Measurements from ENCODE around the gene WRAP53. TPM values are rescaled to one million over a fixed set of nuclear protein-coding genes. Genes with fewer than 3 reads are reported as not detected.
A peak's percentile ranks its signal among the peaks of the same experiment; 100 is the strongest.

The WRAP53 gene
- total RNA-seq, 1 donor from 2014 or later = 7.3 TPM

GRCh38 chr17:7716901-7717755 lies 28.9 kb downstream of the WRAP53 start, which contains the start of gene DNAH2:
DNAH2 (plus strand) TSS chr17:7717744; CDS start chr17:7719735, 1,991 bp downstream.
- Histone ChIP-seq H3K9ac (ENCODE audit: low read depth in 1 of 3, low read length in 3 of 3) (peak within 1 kb of the TSS; percentile 23 to 66 (median 43)), H3K27ac (ENCODE audit: low read depth, low read length) (no peak within 1 kb of the TSS), H3K9me3 (ENCODE audit: control insufficient read depth in 3 of 3, low read length in 3 of 3) (no peaks in the 10 kb centered on the region), H3K4me3 (ENCODE audit: low read length in 3 of 3) (peak within 1 kb of the TSS; percentile 51 to 63 (median 60)), H3K27me3 (ENCODE audit: control insufficient read depth in 3 of 3, insufficient read depth in 3 of 3, low read length in 3 of 3) (peaks cover 52 to 74% (median 57%) of the 10 kb centered on the region in 3 donors), H3K4me1 (ENCODE audit: control insufficient read depth in 3 of 3, insufficient read depth in 3 of 3, low read length in 3 of 3) (peaks cover 7 to 11% (median 8%) of the 10 kb centered on the region in 3 donors), H3K36me3 (ENCODE audit: control insufficient read depth in 3 of 3, insufficient read depth in 3 of 3, low read length in 3 of 3) (no peaks in the 10 kb centered on the region)

GRCh38 chr17:7717756-7718350 lies 29.6 kb downstream of the WRAP53 start:
- peaks cover 7 to 11% (median 8%) of the 10 kb centered on the region in 3 donors for H3K4me1 ChIP-seq (ENCODE audit: control insufficient read depth in 3 of 3, insufficient read depth in 3 of 3, low read length in 3 of 3)
- no peaks in the 10 kb centered on the region for H3K36me3 ChIP-seq (ENCODE audit: control insufficient read depth in 3 of 3, insufficient read depth in 3 of 3, low read length in 3 of 3)
- peaks cover 49 to 73% (median 50%) of the 10 kb centered on the region in 3 donors for H3K27me3 ChIP-seq (ENCODE audit: control insufficient read depth in 3 of 3, insufficient read depth in 3 of 3, low read length in 3 of 3)
- H3K9ac ChIP-seq (ENCODE audit: low read depth in 1 of 3, low read length in 3 of 3) = peak overlapping the region in 1 of 3 donors; percentile 66
- no peak overlapping the region for H3K27ac ChIP-seq (ENCODE audit: low read depth, low read length)
- H3K4me3 ChIP-seq (ENCODE audit: low read length in 3 of 3) = peak overlapping the region; percentile 51 to 63 (median 60)
- no peaks in the 10 kb centered on the region for H3K9me3 ChIP-seq (ENCODE audit: control insufficient read depth in 3 of 3, low read length in 3 of 3)

- H3K4me3 ChIP-seq (ENCODE audit: low read length in 3 of 3) = no peak overlapping the region
- no peak overlapping the region for H3K27ac ChIP-seq (ENCODE audit: low read depth, low read length)
- H3K9me3 ChIP-seq (ENCODE audit: control insufficient read depth in 3 of 3, low read length in 3 of 3) = no peaks in the 10 kb centered on the region
- peaks cover 7 to 11% (median 8%) of the 10 kb centered on the region in 3 donors for H3K4me1 ChIP-seq (ENCODE audit: control insufficient read depth in 3 of 3, insufficient read depth in 3 of 3, low read length in 3 of 3)
- no peak overlapping the region for H3K9ac ChIP-seq (ENCODE audit: low read depth in 1 of 3, low read length in 3 of 3)
- H3K27me3 ChIP-seq (ENCODE audit: control insufficient read depth in 3 of 3, insufficient read depth in 3 of 3, low read length in 3 of 3) = peaks cover 43 to 63% (median 48%) of the 10 kb centered on the region in 3 donors
- no peaks in the 10 kb centered on the region for H3K36me3 ChIP-seq (ENCODE audit: control insufficient read depth in 3 of 3, insufficient read depth in 3 of 3, low read length in 3 of 3)
These were observed 31.4 kb downstream of the WRAP53 start for GRCh38 chr17:7719661-7720060.

GRCh38 chr17:7720125-7720524 lies 31.8 kb downstream of the WRAP53 start:
- Histone ChIP-seq H3K27me3 (ENCODE audit: control insufficient read depth in 3 of 3, insufficient read depth in 3 of 3, low read length in 3 of 3) (peaks cover 40 to 59% (median 47%) of the 10 kb centered on the region in 3 donors), H3K9ac (ENCODE audit: low read depth in 1 of 3, low read length in 3 of 3) (no peak overlapping the region), H3K4me3 (ENCODE audit: low read length in 3 of 3) (no peak overlapping the region)

GRCh38 chr17:7721612-7722011 lies 33.3 kb downstream of the WRAP53 start:
- H3K27ac ChIP-seq (ENCODE audit: low read depth, low read length) = no peak overlapping the region
- H3K4me1 ChIP-seq (ENCODE audit: control insufficient read depth in 3 of 3, insufficient read depth in 3 of 3, low read length in 3 of 3) = peaks cover 4 to 8% (median 6%) of the 10 kb centered on the region in 3 donors
- H3K9ac ChIP-seq (ENCODE audit: low read depth in 1 of 3, low read length in 3 of 3) = no peak overlapping the region
- H3K36me3 ChIP-seq (ENCODE audit: control insufficient read depth in 3 of 3, insufficient read depth in 3 of 3, low read length in 3 of 3) = no peaks in the 10 kb centered on the region
- H3K4me3 ChIP-seq (ENCODE audit: low read length in 3 of 3) = no peak overlapping the region
- H3K9me3 ChIP-seq (ENCODE audit: control insufficient read depth in 3 of 3, low read length in 3 of 3) = no peaks in the 10 kb centered on the region
- peaks cover 25 to 44% (median 35%) of the 10 kb centered on the region in 3 donors for H3K27me3 ChIP-seq (ENCODE audit: control insufficient read depth in 3 of 3, insufficient read depth in 3 of 3, low read length in 3 of 3)

More at GRCh38 chr17:7720125-7720524, 31.8 kb downstream of the WRAP53 start:
- H3K36me3 ChIP-seq (ENCODE audit: control insufficient read depth in 3 of 3, insufficient read depth in 3 of 3, low read length in 3 of 3) = no peaks in the 10 kb centered on the region
- H3K27ac ChIP-seq (ENCODE audit: low read depth, low read length) = no peak overlapping the region
- no peaks in the 10 kb centered on the region for H3K9me3 ChIP-seq (ENCODE audit: control insufficient read depth in 3 of 3, low read length in 3 of 3)
- H3K4me1 ChIP-seq (ENCODE audit: control insufficient read depth in 3 of 3, insufficient read depth in 3 of 3, low read length in 3 of 3) = peaks cover 7 to 11% (median 8%) of the 10 kb centered on the region in 3 donors

GRCh38 chr17:7727886-7728285 lies 39.6 kb downstream of the WRAP53 start:
- no peaks in the 10 kb centered on the region for H3K36me3 ChIP-seq (ENCODE audit: control insufficient read depth in 3 of 3, insufficient read depth in 3 of 3, low read length in 3 of 3)

GRCh38 chr17:7729816-7730215 lies 41.5 kb downstream of the WRAP53 start:
- H3K9me3 ChIP-seq (ENCODE audit: control insufficient read depth in 3 of 3, low read length in 3 of 3) = no peaks in the 10 kb centered on the region
- no peak overlapping the region for H3K9ac ChIP-seq (ENCODE audit: low read depth in 1 of 3, low read length in 3 of 3)
- no peaks in the 10 kb centered on the region for H3K36me3 ChIP-seq (ENCODE audit: control insufficient read depth in 3 of 3, insufficient read depth in 3 of 3, low read length in 3 of 3)
- H3K4me1 ChIP-seq (ENCODE audit: control insufficient read depth in 3 of 3, insufficient read depth in 3 of 3, low read length in 3 of 3) = no peaks in the 10 kb centered on the region
- H3K4me3 ChIP-seq (ENCODE audit: low read length in 3 of 3) = no peak overlapping the region
- peaks cover 5 to 10% (median 9%) of the 10 kb centered on the region in 3 donors for H3K27me3 ChIP-seq (ENCODE audit: control insufficient read depth in 3 of 3, insufficient read depth in 3 of 3, low read length in 3 of 3)
- no peak overlapping the region for H3K27ac ChIP-seq (ENCODE audit: low read depth, low read length)

More at GRCh38 chr17:7727886-7728285, 39.6 kb downstream of the WRAP53 start:
- Histone ChIP-seq H3K27me3 (ENCODE audit: control insufficient read depth in 3 of 3, insufficient read depth in 3 of 3, low read length in 3 of 3) (peaks cover 6 to 20% (median 12%) of the 10 kb centered on the region in 3 donors), H3K4me1 (ENCODE audit: control insufficient read depth in 3 of 3, insufficient read depth in 3 of 3, low read length in 3 of 3) (no peaks in the 10 kb centered on the region), H3K9me3 (ENCODE audit: control insufficient read depth in 3 of 3, low read length in 3 of 3) (no peaks in the 10 kb centered on the region), H3K27ac (ENCODE audit: low read depth, low read length) (no peak overlapping the region), H3K4me3 (ENCODE audit: low read length in 3 of 3) (no peak overlapping the region), H3K9ac (ENCODE audit: low read depth in 1 of 3, low read length in 3 of 3) (no peak overlapping the region)

- Histone ChIP-seq H3K9ac (ENCODE audit: low read depth in 1 of 3, low read length in 3 of 3) (no peak overlapping the region), H3K4me3 (ENCODE audit: low read length in 3 of 3) (no peak overlapping the region), H3K27me3 (ENCODE audit: control insufficient read depth in 3 of 3, insufficient read depth in 3 of 3, low read length in 3 of 3) (peaks cover 8 to 17% (median 14%) of the 10 kb centered on the region in 3 donors), H3K9me3 (ENCODE audit: control insufficient read depth in 3 of 3, low read length in 3 of 3) (no peaks in the 10 kb centered on the region), H3K27ac (ENCODE audit: low read depth, low read length) (no peak overlapping the region), H3K4me1 (ENCODE audit: control insufficient read depth in 3 of 3, insufficient read depth in 3 of 3, low read length in 3 of 3) (no peaks in the 10 kb centered on the region), H3K36me3 (ENCODE audit: control insufficient read depth in 3 of 3, insufficient read depth in 3 of 3, low read length in 3 of 3) (no peaks in the 10 kb centered on the region)
These were observed 44.8 kb downstream of the WRAP53 start for GRCh38 chr17:7732981-7733539.

GRCh38 chr17:7737601-7738000 lies 49.3 kb downstream of the WRAP53 start:
- Histone ChIP-seq H3K9ac (ENCODE audit: low read depth in 1 of 3, low read length in 3 of 3) (no peak overlapping the region), H3K27me3 (ENCODE audit: control insufficient read depth in 3 of 3, insufficient read depth in 3 of 3, low read length in 3 of 3) (peaks cover 18 to 33% (median 30%) of the 10 kb centered on the region in 3 donors), H3K9me3 (ENCODE audit: control insufficient read depth in 3 of 3, low read length in 3 of 3) (no peaks in the 10 kb centered on the region), H3K36me3 (ENCODE audit: control insufficient read depth in 3 of 3, insufficient read depth in 3 of 3, low read length in 3 of 3) (no peaks in the 10 kb centered on the region), H3K4me1 (ENCODE audit: control insufficient read depth in 3 of 3, insufficient read depth in 3 of 3, low read length in 3 of 3) (peaks cover 0 to 2% (median 0%) of the 10 kb centered on the region in 3 donors), H3K27ac (ENCODE audit: low read depth, low read length) (no peak overlapping the region), H3K4me3 (ENCODE audit: low read length in 3 of 3) (no peak overlapping the region)

All from skeletal muscle tissue (tissue), 4 donors.